Muscle layer of duodenum (tissue), 2 donors: ENCODE results near the gene RARB.

Experiments
- H3K27ac ChIP-seq: one replicate; pipeline ENCODE4 v1.7.0; 2013; ENCODE audit warnings: mild to moderate bottlenecking, low read length
- H3K27me3 ChIP-seq: one replicate; pipeline ENCODE4 v1.7.0; 2013; ENCODE audit warnings: low read depth, mild to moderate bottlenecking, control low read depth, low read length
- H3K36me3 ChIP-seq, 2 donors: one replicate each; pipeline ENCODE4 v1.7.0; 2013; ENCODE audit warnings: low read length in 2 of 2, control low read depth in 1 of 2, mild to moderate bottlenecking in 1 of 2; ENCODE audit not compliant: insufficient read depth in 2 of 2, control insufficient read depth in 1 of 2
- H3K4me1 ChIP-seq, 2 donors: one replicate each; pipeline ENCODE4 v1.7.0; 2013; ENCODE audit warnings: low read length in 2 of 2, mild to moderate bottlenecking in 2 of 2, control low read depth in 1 of 2, moderate library complexity in 1 of 2; ENCODE audit not compliant: insufficient read depth in 2 of 2, control insufficient read depth in 1 of 2
- H3K4me3 ChIP-seq, 2 donors: one replicate each; pipeline ENCODE4 v1.7.0; 2013; ENCODE audit warnings: low read length in 2 of 2, low read depth in 1 of 2, mild to moderate bottlenecking in 1 of 2
- H3K9me3 ChIP-seq, 2 donors: one replicate each; pipeline ENCODE4 v1.7.0; 2013; ENCODE audit warnings: low read length in 2 of 2, control low read depth in 1 of 2, mild to moderate bottlenecking in 1 of 2; ENCODE audit not compliant: control insufficient read depth in 1 of 2
- donor health status: healthy.

RARB gene

GRCh38 chr3:25427942-25428788 is at the start of gene RARB:
TSS of gene RARB (plus strand) at chr3:25428263. CDS start at chr3:25428732, 469 bp downstream.
- Histone ChIP-seq H3K9me3 (no peaks in the 10 kb centered on the region), H3K36me3 (no peaks in the 10 kb centered on the region), H3K27me3 (no peaks in the 10 kb centered on the region), H3K4me1 (peaks cover 0 to 13% of the 10 kb centered on the region in 2 donors), H3K4me3 (peak within 1 kb of the TSS; percentile 85 to 88), H3K27ac (peak within 1 kb of the TSS; percentile 75)

- H3K4me3 ChIP-seq = no peak overlapping the region
- no peaks in the 10 kb centered on the region for H3K27me3 ChIP-seq
- H3K36me3 ChIP-seq = no peaks in the 10 kb centered on the region
- H3K4me1 ChIP-seq = no peaks in the 10 kb centered on the region
- H3K9me3 ChIP-seq = no peaks in the 10 kb centered on the region
- no peak overlapping the region for H3K27ac ChIP-seq
Observed at GRCh38 chr3:25378786-25379311, 49.2 kb upstream of the RARB start.

- no peaks in the 10 kb centered on the region for H3K9me3 ChIP-seq
- H3K27ac ChIP-seq = no peak overlapping the region
- no peaks in the 10 kb centered on the region for H3K36me3 ChIP-seq
- H3K27me3 ChIP-seq = no peaks in the 10 kb centered on the region
- H3K4me3 ChIP-seq = no peak overlapping the region
- no peaks in the 10 kb centered on the region for H3K4me1 ChIP-seq
Observed at GRCh38 chr3:25380222-25380739, 47.8 kb upstream of the RARB start.

GRCh38 chr3:25381083-25381482 is 47.0 kb upstream of the RARB start:
- no peak overlapping the region for H3K27ac ChIP-seq
- no peaks in the 10 kb centered on the region for H3K27me3 ChIP-seq
- no peaks in the 10 kb centered on the region for H3K9me3 ChIP-seq
- H3K4me3 ChIP-seq = no peak overlapping the region
- H3K36me3 ChIP-seq = no peaks in the 10 kb centered on the region
- H3K4me1 ChIP-seq = no peaks in the 10 kb centered on the region

- no peaks in the 10 kb centered on the region for H3K27me3 ChIP-seq
- no peak overlapping the region for H3K27ac ChIP-seq
- H3K4me1 ChIP-seq = no peaks in the 10 kb centered on the region
- no peak overlapping the region for H3K4me3 ChIP-seq
- H3K9me3 ChIP-seq = no peaks in the 10 kb centered on the region
- no peaks in the 10 kb centered on the region for H3K36me3 ChIP-seq
Observed at GRCh38 chr3:25384471-25384870, 43.6 kb upstream of the RARB start.

GRCh38 chr3:25385807-25386460 is 42.1 kb upstream of the RARB start:
- Histone ChIP-seq H3K36me3 (no peaks in the 10 kb centered on the region), H3K4me3 (no peak overlapping the region), H3K27ac (no peak overlapping the region), H3K4me1 (no peaks in the 10 kb centered on the region), H3K9me3 (no peaks in the 10 kb centered on the region), H3K27me3 (no peaks in the 10 kb centered on the region)

- H3K9me3 ChIP-seq = peaks cover 0 to 3% of the 10 kb centered on the region in 2 donors
- no peak overlapping the region for H3K27ac ChIP-seq
- H3K4me3 ChIP-seq = no peak overlapping the region
- no peaks in the 10 kb centered on the region for H3K27me3 ChIP-seq
- H3K36me3 ChIP-seq = no peaks in the 10 kb centered on the region
- no peaks in the 10 kb centered on the region for H3K4me1 ChIP-seq
Observed at GRCh38 chr3:25386686-25387255, 41.3 kb upstream of the RARB start.

- H3K4me3 ChIP-seq = no peak overlapping the region
- no peaks in the 10 kb centered on the region for H3K27me3 ChIP-seq
- H3K9me3 ChIP-seq = peaks cover 0 to 9% of the 10 kb centered on the region in 2 donors
- H3K36me3 ChIP-seq = no peaks in the 10 kb centered on the region
- no peak overlapping the region for H3K27ac ChIP-seq
- H3K4me1 ChIP-seq = no peaks in the 10 kb centered on the region
Observed at GRCh38 chr3:25390605-25391004, 37.5 kb upstream of the RARB start.

- Histone ChIP-seq H3K9me3 (peaks cover 0 to 9% of the 10 kb centered on the region in 2 donors), H3K27me3 (no peaks in the 10 kb centered on the region), H3K4me3 (no peak overlapping the region), H3K36me3 (no peaks in the 10 kb centered on the region), H3K4me1 (no peaks in the 10 kb centered on the region), H3K27ac (no peak overlapping the region)
Observed at GRCh38 chr3:25396251-25396650, 31.8 kb upstream of the RARB start.

- no peak overlapping the region for H3K27ac ChIP-seq
- H3K9me3 ChIP-seq = peaks cover 0 to 6% of the 10 kb centered on the region in 2 donors
- no peaks in the 10 kb centered on the region for H3K36me3 ChIP-seq
- no peak overlapping the region for H3K4me3 ChIP-seq
- no peaks in the 10 kb centered on the region for H3K4me1 ChIP-seq
- no peaks in the 10 kb centered on the region for H3K27me3 ChIP-seq
Observed at GRCh38 chr3:25396686-25397085, 31.4 kb upstream of the RARB start.

- H3K9me3 ChIP-seq = peaks cover 0 to 3% of the 10 kb centered on the region in 2 donors
- no peaks in the 10 kb centered on the region for H3K36me3 ChIP-seq
- H3K27ac ChIP-seq = no peak overlapping the region
- H3K4me1 ChIP-seq = no peaks in the 10 kb centered on the region
- no peak overlapping the region for H3K4me3 ChIP-seq
- no peaks in the 10 kb centered on the region for H3K27me3 ChIP-seq
Observed at GRCh38 chr3:25397150-25397549, 30.9 kb upstream of the RARB start.
